Thymus (tissue), 11 donors: Measurements from ENCODE around the gene KBTBD8. TPM values are rescaled to one million over a fixed set of nuclear protein-coding genes. Genes with fewer than 3 reads are reported as not detected.

Experiments
- DNase-seq, 9 donors: peaks; one replicate each; pipeline ENCODE4 v3.0.0-alpha.2; 2013; ENCODE audit warnings: low spot score in 9 of 9, low read depth in 6 of 9, missing footprints in 1 of 9
- H3K27ac ChIP-seq, 2 donors: one replicate each; pipeline ENCODE4 v1.5.1; 2013; ENCODE audit warnings: control low read depth in 1 of 2, low read depth in 1 of 2, low read length in 1 of 2, mild to moderate bottlenecking in 1 of 2, moderate library complexity in 1 of 2
- H3K27me3 ChIP-seq, 2 donors: one replicate each; pipeline ENCODE4 v1.5.1; 2013; ENCODE audit warnings: low read length in 1 of 2; ENCODE audit not compliant: control insufficient read depth in 2 of 2, insufficient read depth in 1 of 2
- H3K36me3 ChIP-seq, 2 donors: one replicate each; pipeline ENCODE4 v1.5.1; 2013; ENCODE audit warnings: low read length in 1 of 2, mild to moderate bottlenecking in 1 of 2, moderate library complexity in 1 of 2; ENCODE audit not compliant: control insufficient read depth in 2 of 2, insufficient read depth in 2 of 2
- H3K4me1 ChIP-seq, 2 donors: one replicate each; pipeline ENCODE4 v1.5.1; 2013; ENCODE audit warnings: low read length in 2 of 2; ENCODE audit not compliant: control insufficient read depth in 2 of 2, insufficient read depth in 2 of 2
- H3K4me3 ChIP-seq, 2 donors: one replicate each; pipeline ENCODE4 v1.5.1; 2013; ENCODE audit warnings: low read length in 2 of 2, control low read depth in 1 of 2, mild to moderate bottlenecking in 1 of 2
- H3K9me3 ChIP-seq, 2 donors: one replicate each; pipeline ENCODE4 v1.5.1; 2013; ENCODE audit warnings: low read length in 1 of 2, mild to moderate bottlenecking in 1 of 2; ENCODE audit not compliant: control insufficient read depth in 2 of 2, insufficient read depth in 1 of 2
- WGBS: extraction: QIAGEN DNeasy Blood & Tissue Kit; methylation state at CpG from one replicate; pipeline ENCODE4 v1.1.7; 2013; 5-methylcytosine and 5-hydroxymethylcytosine counted together
- polyA plus RNA-seq: library from polyadenylated mRNA; stranded (reverse); fragments of 200-250 nt; gene quantifications from one replicate; pipeline ENCODE4 v1.2.3, GENCODE V29; 2013
- total RNA-seq: library from RNA; stranded (reverse); fragments of 120-200 nt; gene quantifications from one replicate; pipeline ENCODE4 v1.2.4, GENCODE V29; 2013
- donor health status: healthy.

Gene KBTBD8
- total and polyA plus RNA-seq, 2 donors, result 2.9 to 6.9 TPM

DNA sequence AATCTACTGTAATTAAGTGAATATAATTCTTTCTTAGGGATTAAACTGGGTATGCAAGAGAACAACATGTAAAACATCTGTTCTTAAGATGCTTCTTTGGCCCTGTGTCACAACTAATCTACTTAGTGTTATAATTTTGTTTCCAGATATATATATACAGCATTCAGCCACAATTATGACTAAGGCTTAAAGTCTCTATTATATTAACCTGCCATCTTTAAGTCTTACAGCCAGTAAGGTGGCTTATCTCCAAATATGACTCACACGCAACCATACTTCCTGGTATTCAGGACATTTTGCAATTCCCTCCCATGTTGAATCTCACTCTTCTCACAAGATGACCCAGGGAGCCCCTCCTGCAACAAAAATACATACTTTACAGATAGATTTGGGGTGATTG, 6.6 kb upstream of the KBTBD8 start:
- Histone ChIP-seq H3K4me1 (no peaks in the 10 kb centered on the region), H3K27ac (no peak overlapping the region), H3K27me3 (no peaks in the 10 kb centered on the region), H3K9me3 (no peaks in the 10 kb centered on the region), H3K36me3 (no peaks in the 10 kb centered on the region), H3K4me3 (no peak overlapping the region)
- 97% methylated on average over 1 of the region's 1 CpG for WGBS
- no peak for DNase-seq

DNA sequence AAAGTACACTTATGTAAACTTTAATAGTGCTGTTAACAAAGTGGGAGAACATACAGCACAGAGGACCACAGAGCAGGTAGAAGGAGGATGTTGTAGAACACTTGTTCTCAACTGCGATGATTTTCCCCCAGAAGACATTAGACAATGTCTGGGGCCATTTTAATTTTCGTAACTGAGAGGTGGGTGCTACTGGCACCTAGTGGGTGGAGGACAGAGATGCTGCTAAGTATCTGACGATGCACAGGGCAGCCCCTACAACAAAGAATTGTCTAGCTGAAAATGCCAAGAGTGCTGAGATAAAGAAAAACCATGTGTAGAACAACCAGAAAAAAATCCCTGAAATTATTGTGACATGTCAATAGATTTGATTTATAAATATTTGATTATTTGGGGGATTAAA, 5.0 kb upstream of the KBTBD8 start:
- Histone ChIP-seq H3K27me3 (no peaks in the 10 kb centered on the region), H3K4me3 (no peak overlapping the region), H3K27ac (no peak overlapping the region), H3K4me1 (peaks cover 6% of the 10 kb centered on the region in 2 donors), H3K36me3 (no peaks in the 10 kb centered on the region), H3K9me3 (no peaks in the 10 kb centered on the region)
- WGBS, result 96% methylated on average over 3 of the region's 3 CpGs
- no peak for DNase-seq

DNA sequence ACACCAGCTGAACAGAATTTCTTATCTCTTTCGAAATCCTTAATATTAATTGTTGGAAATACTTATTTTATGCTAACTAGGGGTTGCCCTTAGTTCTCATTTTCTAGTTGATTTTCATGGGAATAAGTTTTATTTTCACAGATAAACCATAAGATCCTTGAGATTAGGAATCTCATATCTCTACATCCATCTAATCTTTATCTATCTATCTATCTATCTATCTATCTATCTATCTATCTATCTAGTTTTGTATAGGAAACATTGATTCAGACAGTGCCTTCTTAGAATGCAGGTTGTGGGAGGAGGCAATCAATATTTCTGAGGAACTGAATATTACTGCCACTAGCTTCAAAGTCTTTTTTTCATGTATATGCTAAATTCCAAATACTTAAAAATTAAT, 3.5 kb upstream of the KBTBD8 start:
- DNase-seq, result no peak
- peaks cover 10 to 14% of the 10 kb centered on the region in 2 donors for H3K4me1 ChIP-seq
- H3K36me3 ChIP-seq, result no peaks in the 10 kb centered on the region
- H3K27me3 ChIP-seq, result no peaks in the 10 kb centered on the region
- 92% methylated on average over 1 of the region's 1 CpG for WGBS
- no peak overlapping the region for H3K27ac ChIP-seq
- no peak overlapping the region for H3K4me3 ChIP-seq
- no peaks in the 10 kb centered on the region for H3K9me3 ChIP-seq

DNA sequence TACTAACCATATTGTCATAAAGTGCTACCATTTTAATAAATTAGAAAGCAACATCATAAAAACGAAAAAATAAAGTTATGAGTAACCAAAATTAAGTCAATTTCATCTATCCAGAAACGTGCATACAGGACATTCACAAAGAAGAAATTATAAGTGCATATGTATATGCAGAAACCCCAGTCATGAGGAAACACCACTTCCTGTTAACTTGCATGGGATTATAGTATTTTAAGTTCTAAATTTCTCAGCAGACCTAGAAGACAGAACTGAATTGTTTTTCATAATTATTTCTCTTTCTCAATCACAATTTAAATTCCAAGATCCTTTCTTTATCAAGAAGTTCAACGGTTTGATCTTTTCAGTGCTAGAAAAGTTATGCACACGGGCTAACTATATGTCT, 1.4 kb upstream of the KBTBD8 start:
- no peaks in the 10 kb centered on the region for H3K27me3 ChIP-seq
- 84% methylated on average over 4 of the region's 4 CpGs for WGBS
- H3K36me3 ChIP-seq, result no peaks in the 10 kb centered on the region
- no peak for DNase-seq
- H3K27ac ChIP-seq, result no peak overlapping the region
- H3K9me3 ChIP-seq, result no peaks in the 10 kb centered on the region
- H3K4me3 ChIP-seq, result no peak overlapping the region
- H3K4me1 ChIP-seq, result peaks cover 10 to 14% of the 10 kb centered on the region in 2 donors

DNA sequence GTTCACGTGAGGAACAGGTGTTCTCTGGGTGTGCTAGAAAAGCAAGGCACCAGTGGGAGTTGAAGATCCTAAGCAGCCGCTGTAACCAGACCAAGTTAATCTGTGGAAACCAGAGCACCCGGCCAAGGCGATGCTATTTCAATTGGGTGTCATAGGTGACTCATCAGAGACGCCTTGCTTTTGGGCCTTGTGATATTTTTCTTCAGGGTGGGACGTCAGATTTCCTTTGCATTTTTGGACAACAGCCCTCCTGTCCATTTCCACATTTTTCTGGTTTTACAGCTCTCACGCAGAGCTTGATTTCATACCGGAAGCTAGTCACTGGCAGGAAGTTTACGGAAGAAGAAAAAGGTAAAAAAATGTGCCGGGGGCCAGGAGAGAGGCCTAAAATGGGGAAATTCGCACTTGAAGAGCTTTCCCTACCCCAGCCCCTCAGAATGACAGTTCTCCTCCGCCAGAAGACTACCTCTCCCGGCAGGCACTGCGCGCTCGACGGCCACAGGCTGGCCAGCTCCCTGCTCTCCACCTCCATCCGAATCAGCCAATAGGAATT, 471 bp upstream of the KBTBD8 start:
- Histone ChIP-seq H3K4me1 (peaks cover 10 to 14% of the 10 kb centered on the region in 2 donors), H3K9me3 (no peaks in the 10 kb centered on the region), H3K36me3 (peaks cover 0 to under 1% of the 10 kb centered on the region in 2 donors), H3K4me3 (peak overlapping the region; percentile 35 to 37), H3K27me3 (no peaks in the 10 kb centered on the region), H3K27ac (peak overlapping the region; percentile 19 to 21)
- DNase-seq, result no peak
- 15% methylated on average over 18 of the region's 18 CpGs for WGBS

DNA sequence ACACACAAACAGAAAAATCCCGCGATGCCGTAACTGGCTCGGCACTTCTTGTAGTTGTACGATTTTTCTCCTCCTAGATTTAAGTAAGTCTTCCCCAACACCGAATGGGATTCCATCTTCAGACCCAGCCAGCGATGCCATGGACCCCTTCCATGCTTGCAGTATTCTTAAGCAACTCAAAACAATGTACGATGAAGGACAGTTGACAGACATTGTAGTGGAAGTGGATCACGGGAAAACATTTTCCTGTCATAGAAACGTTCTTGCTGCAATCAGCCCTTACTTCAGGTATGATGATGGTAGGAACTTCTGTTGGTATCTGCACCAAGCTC, 763 bp downstream of the KBTBD8 start:
- Histone ChIP-seq H3K9me3 (no peaks in the 10 kb centered on the region), H3K36me3 (peaks cover 0 to 10% of the 10 kb centered on the region in 2 donors), H3K27ac (no peak overlapping the region), H3K4me3 (peak overlapping the region; percentile 61 to 64), H3K27me3 (no peaks in the 10 kb centered on the region), H3K4me1 (peaks cover 10 to 14% of the 10 kb centered on the region in 2 donors)
- peak in 2 of 9 donors; percentile 13 to 16 for DNase-seq
- 2% methylated on average over 10 of the region's 10 CpGs for WGBS

DNA sequence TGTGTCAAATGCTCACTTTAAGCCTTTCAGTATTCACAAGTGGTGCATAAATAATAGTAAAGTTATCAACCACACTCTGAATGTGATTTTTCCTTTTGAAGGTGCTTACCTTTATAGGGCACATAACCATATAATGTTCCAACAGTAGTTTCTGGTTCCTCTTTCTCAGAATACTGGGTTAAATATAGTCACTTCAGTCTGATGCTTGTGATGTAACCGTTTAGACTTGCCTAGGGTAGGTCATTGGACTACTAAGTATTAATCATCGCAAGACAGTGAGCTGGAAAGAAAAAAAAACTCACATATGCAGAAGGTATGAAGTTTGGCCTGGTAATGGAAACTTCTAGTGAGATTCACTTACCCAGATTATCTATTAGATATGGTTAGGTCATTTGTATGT, 1.9 kb downstream of the KBTBD8 start:
- no peak overlapping the region for H3K4me3 ChIP-seq
- WGBS, result 55% methylated on average over 2 of the region's 2 CpGs
- no peaks in the 10 kb centered on the region for H3K27me3 ChIP-seq
- DNase-seq, result peak in 1 of 9 donors; percentile 21
- peaks cover 10 to 14% of the 10 kb centered on the region in 2 donors for H3K4me1 ChIP-seq
- no peak overlapping the region for H3K27ac ChIP-seq
- H3K9me3 ChIP-seq, result no peaks in the 10 kb centered on the region
- peaks cover 0 to 13% of the 10 kb centered on the region in 2 donors for H3K36me3 ChIP-seq

DNA sequence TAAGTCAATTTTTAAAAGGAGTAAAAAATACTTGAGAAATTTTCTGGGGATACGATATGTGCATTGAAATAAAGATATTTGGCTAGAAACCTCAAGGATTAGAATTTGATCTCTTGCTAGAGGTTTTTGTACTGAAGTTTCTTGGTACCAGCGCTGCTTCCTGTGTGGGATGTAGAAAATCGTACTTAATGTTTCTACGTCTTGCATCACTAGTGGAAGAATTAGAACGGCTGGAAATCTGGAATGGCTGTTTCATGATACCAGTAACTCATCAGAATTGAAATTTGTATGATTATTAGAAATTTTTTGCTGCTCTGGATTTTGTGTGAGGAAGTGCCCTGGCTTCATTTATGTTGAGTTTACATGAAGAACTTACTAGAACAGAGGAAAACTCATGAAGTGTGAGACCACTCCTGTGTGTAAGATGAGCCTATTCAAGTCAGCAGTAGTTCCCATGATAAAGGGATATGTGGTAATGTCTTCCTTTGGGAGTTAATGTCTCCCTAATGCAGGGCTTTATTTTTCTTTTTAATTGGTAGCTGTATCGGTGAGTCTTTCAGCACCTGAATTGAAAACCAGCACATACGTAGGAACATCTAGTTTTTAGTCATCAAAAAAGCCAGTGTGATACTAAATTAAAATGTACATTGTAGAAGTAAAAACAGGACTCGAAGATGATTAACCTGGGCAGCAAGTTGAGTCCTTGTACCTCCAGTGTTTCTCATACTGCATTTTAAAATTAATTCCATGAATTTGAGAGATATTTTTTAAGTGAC, 3.2 kb downstream of the KBTBD8 start:
- Histone ChIP-seq H3K27ac (no peak overlapping the region), H3K36me3 (peaks cover 0 to 13% of the 10 kb centered on the region in 2 donors), H3K27me3 (no peaks in the 10 kb centered on the region), H3K4me3 (no peak overlapping the region), H3K4me1 (peaks cover 10 to 14% of the 10 kb centered on the region in 2 donors), H3K9me3 (no peaks in the 10 kb centered on the region)
- WGBS, result 95% methylated on average over 8 of the region's 8 CpGs
- DNase-seq, result no peak

DNA sequence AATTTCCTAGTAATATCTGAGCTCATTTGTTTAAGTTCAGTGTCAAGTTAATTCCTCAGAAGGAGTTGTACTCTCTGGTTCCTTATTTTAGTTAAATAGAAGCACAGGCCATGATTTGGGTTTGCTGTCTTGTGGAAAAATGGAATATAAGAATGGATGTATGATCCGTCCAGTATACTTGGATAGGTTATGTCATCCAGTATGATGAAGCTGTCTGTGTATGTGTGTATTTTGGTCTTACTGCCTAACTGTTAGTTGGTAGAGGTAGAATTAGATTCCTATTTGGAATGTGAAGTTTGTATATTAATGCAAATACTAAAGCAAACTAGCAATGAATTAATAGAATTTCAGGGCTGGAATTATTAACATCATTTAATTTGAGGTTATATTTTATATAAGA, 7.9 kb downstream of the KBTBD8 start:
- Histone ChIP-seq H3K4me3 (no peak overlapping the region), H3K27ac (no peak overlapping the region), H3K27me3 (no peaks in the 10 kb centered on the region), H3K9me3 (no peaks in the 10 kb centered on the region), H3K4me1 (no peaks in the 10 kb centered on the region), H3K36me3 (peaks cover 3 to 16% of the 10 kb centered on the region in 2 donors)
- no peak for DNase-seq
- 96% methylated on average over 1 of the region's 1 CpG for WGBS
